Mammary microvascular endothelial cell (primary cell): ENCODE results near the gene TGFB2. TPM values are rescaled to one million over a fixed set of nuclear protein-coding genes. Genes with fewer than 3 reads are reported as not detected.

Experiments
- total RNA-seq: library from RNA; depleted of rRNA; stranded (reverse); fragments of >200 nt; gene quantifications from 2 replicates; pipeline ENCODE4 v1.2.3, GENCODE V29; 2015

TGFB2 gene
- 2.5 and 3.5 TPM in 2 replicates for total RNA-seq

GRCh38 chr1:218344814-218345672, at the start of gene TGFB2:
Gene TGFB2, plus strand, starts transcription at chr1:218345336. Its CDS starts 1,366 bp downstream, at chr1:218346702.

Other genes starting within 250 kb of the TGFB2 start
- 5.7 and 6.6 TPM in 2 replicates for gene RRP15, start 60.0 kb upstream of the TGFB2 start, total RNA-seq